Brain pericyte (primary cell): ENCODE measurements around the gene CDC42.
A peak's percentile ranks its signal among the peaks of the same experiment; 100 is the strongest.
"Not testable (repeated sequence)": the region's sequence is repeated elsewhere in the genome, so short reads cannot be mapped to it uniquely, and the experiment has no call there.

Experiments
- DNase-seq: peaks from one replicate; pipeline ENCODE4 v3.0.0-alpha.2; 2012; ENCODE audit warnings: low read depth, low spot score

CDC42 gene

GRCh38 chr1:22052115-22053016 is at the start of gene CDC42:
Gene CDC42 (plus strand): TSS chr1:22052709. CDS start chr1:22078479, 25,770 bp downstream.
- peak; percentile 84 for DNase-seq

GRCh38 chr1:22002875-22003274 is 49.6 kb upstream of the CDC42 start:
- not testable (repeated sequence) for DNase-seq

- DNase-seq: not testable (repeated sequence)
These were observed 48.5 kb upstream of the CDC42 start for GRCh38 chr1:22003959-22004358.

GRCh38 chr1:22005261-22006149 is 47.0 kb upstream of the CDC42 start:
- DNase-seq: not testable (repeated sequence)

GRCh38 chr1:22006736-22007135 is 45.8 kb upstream of the CDC42 start:
- DNase-seq: not testable (repeated sequence)

- not testable (repeated sequence) for DNase-seq
These were observed 45.2 kb upstream of the CDC42 start for GRCh38 chr1:22007262-22007661.

GRCh38 chr1:22009566-22009965 is 42.9 kb upstream of the CDC42 start:
- DNase-seq: not testable (repeated sequence)

- not testable (repeated sequence) for DNase-seq
These were observed 39.8 kb upstream of the CDC42 start for GRCh38 chr1:22012752-22013151.

GRCh38 chr1:22014575-22015206 is 37.8 kb upstream of the CDC42 start:
- DNase-seq: not testable (repeated sequence)

GRCh38 chr1:22018583-22019559 is 33.6 kb upstream of the CDC42 start:
- peak; percentile 64 for DNase-seq

- no peak for DNase-seq
These were observed 31.4 kb upstream of the CDC42 start for GRCh38 chr1:22021061-22021460.

GRCh38 chr1:22024485-22025367 is 27.8 kb upstream of the CDC42 start:
- DNase-seq: peak; percentile 68

- DNase-seq: peak; percentile 59
These were observed 26.9 kb upstream of the CDC42 start for GRCh38 chr1:22025368-22026155.

GRCh38 chr1:22026924-22027289 is 25.6 kb upstream of the CDC42 start:
- DNase-seq: no peak

- DNase-seq: no peak
These were observed 22.5 kb upstream of the CDC42 start for GRCh38 chr1:22030057-22030456.

GRCh38 chr1:22030473-22030872 is 22.0 kb upstream of the CDC42 start:
- DNase-seq: no peak

- no peak for DNase-seq
These were observed 21.1 kb upstream of the CDC42 start for GRCh38 chr1:22031214-22031962.

- DNase-seq: not testable (repeated sequence)
These were observed 17.7 kb upstream of the CDC42 start for GRCh38 chr1:22034834-22035233.
